ENCODE data around the gene EDC4.

The EDC4 gene

GRCh38 chr16:67842509-67843342, 30.1 kb upstream of the EDC4 start (continued):
- TF ChIP-seq ZNF10 (tag by site-specific recombination; IDR thresholded peaks at IDR 0.05) (0 out of 2 replicates have a peak, but pooled peaks have one; percentile 9), SP3 (tag by site-specific recombination; IDR thresholded peaks at IDR 0.05) (no peak), ZNF335 (tag by site-specific recombination; conservative IDR thresholded peaks at IDR 0.05) (no peak), ZNF830 (tag by site-specific recombination; IDR thresholded peaks at IDR 0.05; ENCODE audit: low read depth) (no peak), SCRT2 (tag by site-specific recombination; IDR thresholded peaks at IDR 0.05) (peak; percentile 96), ZNF341 (tag by site-specific recombination; IDR thresholded peaks at IDR 0.05; ENCODE audit: low read depth) (peak; percentile 89), TSHZ1 (tag by site-specific recombination; IDR thresholded peaks at IDR 0.05; ENCODE audit: borderline replicate concordance) (no peak), ZNF677 (tag by site-specific recombination; IDR thresholded peaks at IDR 0.05) (no peak), YY2 (tag by site-specific recombination; IDR thresholded peaks at IDR 0.05) (peak; percentile 22; the same call in 1 of the 2 replicates), ZNF596 (tag by site-specific recombination; IDR thresholded peaks at IDR 0.05) (no peak), ZBTB20 (tag by site-specific recombination; IDR thresholded peaks at IDR 0.05) (peak; percentile 69; the same call in 1 of the 2 replicates), ZNF423 (tag by site-specific recombination; IDR thresholded peaks at IDR 0.05) (no peak), PBX3 (CRISPR knock-in tag; IDR thresholded peaks at IDR 0.05) (no peak), ZNF645 (tag by site-specific recombination; IDR thresholded peaks at IDR 0.05) (no peak), WT1 (tag by site-specific recombination; IDR thresholded peaks at IDR 0.05) (no peak), SP7 (tag by site-specific recombination; IDR thresholded peaks at IDR 0.05) (no peak), ZNF211 (tag by site-specific recombination; IDR thresholded peaks at IDR 0.05; ENCODE audit: low read depth) (no peak), ZNF621 (tag by site-specific recombination; IDR thresholded peaks at IDR 0.05) (no peak), ZNF624 (tag by site-specific recombination; IDR thresholded peaks at IDR 0.05) (no peak), ZNF146 (tag by site-specific recombination; IDR thresholded peaks at IDR 0.05) (no peak), ZBTB8A (tag by site-specific recombination; IDR thresholded peaks at IDR 0.05) (peak; percentile 60; the same call in 1 of the 2 replicates)
- TF ChIP-seq, protein P1, sequence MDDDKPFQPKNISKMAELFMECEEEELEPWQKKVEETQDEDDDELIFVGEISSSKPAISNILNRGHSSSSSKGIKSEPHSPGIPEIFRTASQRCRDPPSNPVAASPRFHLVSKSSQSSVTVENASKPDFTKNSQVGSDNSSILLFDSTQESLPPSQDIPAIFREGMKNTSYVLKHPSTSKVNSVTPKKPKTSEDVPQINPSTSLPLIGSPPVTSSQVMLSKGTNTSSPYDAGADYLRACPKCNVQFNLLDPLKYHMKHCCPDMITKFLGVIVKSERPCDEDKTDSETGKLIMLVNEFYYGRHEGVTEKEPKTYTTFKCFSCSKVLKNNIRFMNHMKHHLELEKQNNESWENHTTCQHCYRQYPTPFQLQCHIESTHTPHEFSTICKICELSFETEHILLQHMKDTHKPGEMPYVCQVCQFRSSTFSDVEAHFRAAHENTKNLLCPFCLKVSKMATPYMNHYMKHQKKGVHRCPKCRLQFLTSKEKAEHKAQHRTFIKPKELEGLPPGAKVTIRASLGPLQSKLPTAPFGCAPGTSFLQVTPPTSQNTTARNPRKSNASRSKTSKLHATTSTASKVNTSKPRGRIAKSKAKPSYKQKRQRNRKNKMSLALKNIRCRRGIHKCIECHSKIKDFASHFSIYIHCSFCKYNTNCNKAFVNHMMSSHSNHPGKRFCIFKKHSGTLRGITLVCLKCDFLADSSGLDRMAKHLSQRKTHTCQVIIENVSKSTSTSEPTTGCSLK (tag by site-specific recombination; IDR thresholded peaks at IDR 0.05) = no peak
- TF ChIP-seq, protein P2, sequence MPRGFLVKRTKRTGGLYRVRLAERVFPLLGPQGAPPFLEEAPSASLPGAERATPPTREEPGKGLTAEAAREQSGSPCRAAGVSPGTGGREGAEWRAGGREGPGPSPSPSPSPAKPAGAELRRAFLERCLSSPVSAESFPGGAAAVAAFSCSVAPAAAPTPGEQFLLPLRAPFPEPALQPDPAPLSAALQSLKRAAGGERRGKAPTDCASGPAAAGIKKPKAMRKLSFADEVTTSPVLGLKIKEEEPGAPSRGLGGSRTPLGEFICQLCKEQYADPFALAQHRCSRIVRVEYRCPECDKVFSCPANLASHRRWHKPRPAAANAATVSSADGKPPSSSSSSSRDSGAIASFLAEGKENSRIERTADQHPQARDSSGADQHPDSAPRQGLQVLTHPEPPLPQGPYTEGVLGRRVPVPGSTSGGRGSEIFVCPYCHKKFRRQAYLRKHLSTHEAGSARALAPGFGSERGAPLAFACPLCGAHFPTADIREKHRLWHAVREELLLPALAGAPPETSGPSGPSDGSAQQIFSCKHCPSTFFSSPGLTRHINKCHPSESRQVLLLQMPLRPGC (tag by site-specific recombination; IDR thresholded peaks at IDR 0.05) = no peak
- TF ChIP-seq, protein P3, sequence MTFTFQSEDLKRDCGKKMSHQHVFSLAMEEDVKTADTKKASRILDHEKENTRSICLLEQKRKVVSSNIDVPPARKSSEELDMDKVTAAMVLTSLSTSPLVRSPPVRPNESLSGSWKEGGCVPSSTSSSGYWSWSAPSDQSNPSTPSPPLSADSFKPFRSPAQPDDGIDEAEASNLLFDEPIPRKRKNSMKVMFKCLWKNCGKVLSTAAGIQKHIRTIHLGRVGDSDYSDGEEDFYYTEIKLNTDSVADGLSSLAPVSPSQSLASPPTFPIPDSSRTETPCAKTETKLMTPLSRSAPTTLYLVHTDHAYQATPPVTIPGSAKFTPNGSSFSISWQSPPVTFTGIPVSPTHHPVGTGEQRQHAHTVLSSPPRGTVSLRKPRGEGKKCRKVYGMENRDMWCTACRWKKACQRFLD (tag by site-specific recombination; IDR thresholded peaks at IDR 0.05) = no peak
- TF ChIP-seq, protein P4, sequence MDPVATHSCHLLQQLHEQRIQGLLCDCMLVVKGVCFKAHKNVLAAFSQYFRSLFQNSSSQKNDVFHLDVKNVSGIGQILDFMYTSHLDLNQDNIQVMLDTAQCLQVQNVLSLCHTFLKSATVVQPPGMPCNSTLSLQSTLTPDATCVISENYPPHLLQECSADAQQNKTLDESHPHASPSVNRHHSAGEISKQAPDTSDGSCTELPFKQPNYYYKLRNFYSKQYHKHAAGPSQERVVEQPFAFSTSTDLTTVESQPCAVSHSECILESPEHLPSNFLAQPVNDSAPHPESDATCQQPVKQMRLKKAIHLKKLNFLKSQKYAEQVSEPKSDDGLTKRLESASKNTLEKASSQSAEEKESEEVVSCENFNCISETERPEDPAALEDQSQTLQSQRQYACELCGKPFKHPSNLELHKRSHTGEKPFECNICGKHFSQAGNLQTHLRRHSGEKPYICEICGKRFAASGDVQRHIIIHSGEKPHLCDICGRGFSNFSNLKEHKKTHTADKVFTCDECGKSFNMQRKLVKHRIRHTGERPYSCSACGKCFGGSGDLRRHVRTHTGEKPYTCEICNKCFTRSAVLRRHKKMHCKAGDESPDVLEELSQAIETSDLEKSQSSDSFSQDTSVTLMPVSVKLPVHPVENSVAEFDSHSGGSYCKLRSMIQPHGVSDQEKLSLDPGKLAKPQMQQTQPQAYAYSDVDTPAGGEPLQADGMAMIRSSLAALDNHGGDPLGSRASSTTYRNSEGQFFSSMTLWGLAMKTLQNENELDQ (tag by site-specific recombination; IDR thresholded peaks at IDR 0.05; ENCODE audit: low read depth) = no peak
